Cardiac septum (tissue), 1 donor: ENCODE results near the gene CYP1B1. TPM values are rescaled to one million over a fixed set of nuclear protein-coding genes. Genes with fewer than 3 reads are reported as not detected.

ENCODE experiments used
- DNase-seq: peaks from one replicate; pipeline ENCODE4 v3.0.0-alpha.2; 2020; ENCODE audit warnings: low spot score
- intact Hi-C: fragments of 100-400 bp; cut with DNase I; formaldehyde crosslinking; loops from one replicate; pipeline ENCODE4 v1.14.0; 2022
- total RNA-seq: library from RNA; stranded (reverse); fragmentation: NEBNext Ultra II Directional; extraction: Animal tissue kit (Norgen Biotek cat#: 25700); gene quantifications from one replicate; pipeline ENCODE4 v1.2.1, GENCODE V29; 2021
- donor health status: DM: no; HTN: no; CAD: no.

The CYP1B1 gene
- total RNA-seq, 1 donor from 2014 or later: 92.7 TPM

- intact Hi-C loops: loop anchor here (5.0 to 10.0 kb wide), 3 partner anchors 95 to 195 kb away; no protein-coding TSS in a partner anchor
- no peak for DNase-seq
Measured at GRCh38 chr2:38079116-38080052, 3.4 kb upstream of the CYP1B1 start.

DNA sequence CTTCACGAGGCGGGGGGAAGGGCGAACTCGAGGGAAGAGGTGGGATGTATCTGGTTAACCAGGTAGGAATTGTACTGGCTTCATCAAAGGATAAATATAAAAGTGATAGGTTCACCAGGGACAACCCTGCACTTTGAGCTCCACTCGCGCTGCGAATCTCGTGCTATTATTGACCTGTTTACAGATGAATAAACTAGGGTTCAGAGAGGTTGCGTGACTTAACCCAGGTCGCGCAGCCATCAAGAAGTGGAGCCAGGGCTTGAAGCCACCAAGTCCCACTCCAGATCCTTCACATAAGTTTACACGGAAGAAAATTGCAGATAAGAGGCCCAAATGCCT is 1.4 kb upstream of the CYP1B1 start:
- DNase-seq: no peak
- intact Hi-C loops: loop anchor here (1.0 to 10.0 kb wide), 5 partner anchors 15 to 197 kb away; no protein-coding TSS in a partner anchor

DNA sequence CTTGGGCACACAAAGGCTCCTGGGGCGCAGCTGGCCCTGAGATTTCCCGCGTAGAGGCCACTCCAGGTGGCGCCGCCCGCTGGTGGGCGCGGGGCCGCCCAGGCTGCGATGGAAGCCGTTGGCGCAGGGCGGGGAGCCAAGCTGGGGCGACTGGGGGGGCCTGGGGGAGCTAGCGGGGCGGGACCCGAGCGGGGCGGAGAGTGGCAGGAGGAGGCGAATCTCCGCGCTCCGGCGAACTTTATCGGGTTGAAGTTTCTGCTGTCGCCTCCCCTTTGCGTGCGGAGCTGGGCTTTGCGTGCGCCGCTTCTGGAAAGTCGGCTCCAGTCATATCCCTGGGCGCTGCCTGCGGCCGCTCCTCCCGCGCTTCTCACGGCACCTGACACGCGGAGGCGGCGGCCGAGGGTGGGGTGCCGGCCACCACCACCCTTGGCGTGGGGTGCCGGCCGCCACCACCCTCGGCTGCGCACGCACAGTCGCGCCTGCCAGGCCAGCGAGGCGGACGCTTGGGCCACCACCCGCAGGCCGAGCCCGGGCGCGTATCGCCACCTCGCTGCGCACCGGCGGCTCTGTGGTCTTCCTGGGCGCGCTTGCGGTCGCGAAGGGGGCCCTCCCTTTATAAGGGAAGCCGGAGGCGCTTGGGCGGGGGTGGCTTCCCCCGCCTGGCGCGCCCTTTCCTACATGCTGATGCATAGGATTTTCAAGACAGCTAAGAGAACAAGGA is 919 bp upstream of the CYP1B1 start:
- DNase-seq: peak; percentile 89
- intact Hi-C loops: loop anchor here (1.0 to 10.0 kb wide), 5 partner anchors 16 to 198 kb away; no protein-coding TSS in a partner anchor

- peak; percentile 86 for DNase-seq
- intact Hi-C loops: loop anchor here (2.0 to 10.0 kb wide), 4 partner anchors 17 to 199 kb away; no protein-coding TSS in a partner anchor
Measured at GRCh38 chr2:38076152-38076709, 280 bp upstream of the CYP1B1 start.

GRCh38 chr2:38074764-38075506 is 1.0 kb downstream of the CYP1B1 start:
- no peak for DNase-seq
- intact Hi-C loops: loop anchor here (5.0 to 10.0 kb wide), 3 partner anchors 90 to 200 kb away; no protein-coding TSS in a partner anchor

DNA sequence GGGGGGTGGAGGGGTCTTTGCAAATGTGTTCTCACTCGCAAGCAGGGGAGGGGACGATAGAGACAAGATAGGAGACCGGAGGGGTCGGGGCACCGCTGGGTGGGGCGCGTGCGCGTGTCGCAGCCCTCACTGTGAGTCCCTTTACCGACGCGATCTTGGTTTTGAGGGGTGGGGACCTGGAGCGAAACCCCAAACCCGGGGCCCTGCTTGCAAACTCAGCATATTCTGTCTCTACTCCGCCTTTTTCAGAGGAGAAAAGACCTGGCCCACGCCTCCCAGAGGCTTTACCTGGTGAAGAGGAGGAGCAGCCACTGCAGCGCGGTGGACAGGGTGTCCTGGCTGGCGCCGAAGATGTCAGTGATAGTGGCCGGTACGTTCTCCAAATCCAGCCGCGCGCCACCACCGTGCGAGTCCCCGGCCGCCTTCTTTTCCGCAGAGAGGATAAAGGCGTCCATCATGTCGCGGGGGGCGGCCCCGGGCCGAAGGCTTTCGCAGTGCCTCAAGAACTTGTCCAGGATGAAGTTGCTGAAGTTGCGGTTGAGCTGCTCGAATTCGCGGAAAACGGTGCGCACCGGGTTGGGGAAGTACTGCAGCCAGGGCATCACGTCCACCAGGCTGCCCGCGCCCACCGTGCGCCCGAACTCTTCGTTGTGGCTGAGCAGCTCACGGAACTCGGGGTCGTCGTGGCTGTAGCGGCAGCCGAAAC is 1.7 kb downstream of the CYP1B1 start:
- intact Hi-C loops: loop anchor here (10.0 kb wide), 2 partner anchors 89 to 201 kb away; no protein-coding TSS in a partner anchor
- DNase-seq: no peak

GRCh38 chr2:38073211-38074057 is 2.5 kb downstream of the CYP1B1 start:
- DNase-seq: no peak
- intact Hi-C loops: loop anchor here (10.0 kb wide), 2 partner anchors 89 to 201 kb away; no protein-coding TSS in a partner anchor

DNA sequence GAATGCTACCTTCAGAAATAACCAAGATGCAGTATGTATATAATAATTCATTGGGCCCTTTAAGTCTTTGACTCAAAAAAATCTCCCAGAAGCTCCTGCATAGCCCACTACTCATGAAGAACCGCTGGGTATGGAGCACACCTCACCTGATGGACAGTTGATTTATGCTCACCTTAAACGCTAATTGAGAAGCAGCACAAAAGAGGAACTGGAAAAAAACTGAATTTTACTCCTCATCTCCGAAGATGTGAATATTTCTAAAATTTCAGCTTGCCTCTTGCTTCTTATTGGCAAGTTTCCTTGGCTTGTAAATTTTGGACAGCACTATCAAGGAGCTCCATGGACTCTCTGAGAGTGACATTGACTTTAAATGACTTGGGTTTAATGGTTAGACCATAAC is 5.5 kb downstream of the CYP1B1 start:
- intact Hi-C loops: loop anchor here (10.0 kb wide), 2 partner anchors 86 to 204 kb away; no protein-coding TSS in a partner anchor

GRCh38 chr2:38068234-38068633 is 7.7 kb downstream of the CYP1B1 start:
- DNase-seq: no peak
- intact Hi-C loops: no loop called here

More for the DNA sequence above, 5.5 kb downstream of the CYP1B1 start:
- no peak for DNase-seq

DNA sequence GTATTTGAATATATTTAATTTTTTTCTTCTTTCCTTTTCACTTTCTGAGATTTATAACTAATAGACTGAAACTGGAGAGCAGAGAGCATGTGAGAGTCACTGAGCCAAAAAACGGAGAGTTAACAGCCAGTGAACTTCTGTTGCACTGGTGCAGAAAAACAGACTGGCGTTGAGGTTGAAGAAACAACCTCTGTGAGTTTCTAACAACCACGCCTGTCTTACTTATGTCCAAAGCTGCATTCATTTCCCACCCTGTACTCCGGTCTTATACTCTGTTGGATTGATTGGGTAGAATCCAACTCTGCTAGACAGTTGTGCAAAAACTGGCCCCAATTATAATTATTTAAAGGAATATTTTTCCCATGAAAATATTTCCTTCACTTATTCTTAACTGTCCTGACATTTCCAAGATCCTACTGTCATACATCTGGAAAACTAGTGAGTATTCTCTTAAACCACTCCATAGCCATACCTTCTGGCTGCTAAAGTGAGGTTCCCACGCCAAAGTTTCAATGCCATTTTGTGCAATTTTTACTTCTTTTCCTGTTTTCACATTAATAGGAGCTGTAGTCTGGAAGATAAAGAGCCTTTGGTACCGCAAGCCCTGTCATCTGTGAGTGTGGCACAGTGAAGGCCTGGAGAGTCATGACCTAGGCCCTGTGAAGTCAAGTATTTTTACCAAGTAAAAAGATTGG is 9.4 kb downstream of the CYP1B1 start:
- no peak for DNase-seq
- intact Hi-C loops: no loop called here

- intact Hi-C loops: no loop called here
- no peak for DNase-seq
Measured at GRCh38 chr2:38065502-38066135, 10.3 kb downstream of the CYP1B1 start.

DNA sequence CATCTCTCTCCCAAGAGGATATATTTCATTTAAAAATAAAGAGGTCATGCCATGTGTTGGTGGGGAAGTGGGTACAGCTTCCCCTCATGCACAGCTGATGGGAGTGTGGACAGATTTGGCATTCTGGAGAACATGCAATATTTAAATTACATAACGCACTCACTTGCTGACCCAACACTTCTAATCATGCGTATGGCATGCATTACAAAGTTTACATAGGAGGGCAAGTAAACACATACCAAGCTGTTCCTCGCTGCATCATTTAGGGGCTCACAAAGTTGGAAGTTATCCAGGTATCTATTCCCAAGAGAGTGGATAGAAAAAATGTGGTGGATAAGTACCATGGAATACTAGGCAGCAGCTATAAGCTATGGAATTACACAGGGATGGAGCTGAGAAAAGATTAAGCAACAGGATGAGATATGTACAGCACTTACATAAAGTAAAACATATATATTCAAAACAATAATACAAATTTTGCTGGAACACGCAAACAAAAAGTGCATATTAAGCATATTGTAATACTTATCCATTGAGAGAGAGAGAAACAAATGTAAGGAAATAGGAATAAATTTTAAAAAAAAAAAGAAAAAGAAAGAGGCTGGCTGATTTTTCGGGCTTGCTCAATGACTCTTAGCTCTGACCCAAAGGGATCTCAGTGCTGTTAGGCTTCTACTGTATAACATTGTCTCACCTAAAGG is 11.0 kb downstream of the CYP1B1 start:
- no peak for DNase-seq
- intact Hi-C loops: no loop called here

GRCh38 chr2:38060236-38061018 is 15.5 kb downstream of the CYP1B1 start:
- intact Hi-C loops: no loop called here
- no peak for DNase-seq

DNA sequence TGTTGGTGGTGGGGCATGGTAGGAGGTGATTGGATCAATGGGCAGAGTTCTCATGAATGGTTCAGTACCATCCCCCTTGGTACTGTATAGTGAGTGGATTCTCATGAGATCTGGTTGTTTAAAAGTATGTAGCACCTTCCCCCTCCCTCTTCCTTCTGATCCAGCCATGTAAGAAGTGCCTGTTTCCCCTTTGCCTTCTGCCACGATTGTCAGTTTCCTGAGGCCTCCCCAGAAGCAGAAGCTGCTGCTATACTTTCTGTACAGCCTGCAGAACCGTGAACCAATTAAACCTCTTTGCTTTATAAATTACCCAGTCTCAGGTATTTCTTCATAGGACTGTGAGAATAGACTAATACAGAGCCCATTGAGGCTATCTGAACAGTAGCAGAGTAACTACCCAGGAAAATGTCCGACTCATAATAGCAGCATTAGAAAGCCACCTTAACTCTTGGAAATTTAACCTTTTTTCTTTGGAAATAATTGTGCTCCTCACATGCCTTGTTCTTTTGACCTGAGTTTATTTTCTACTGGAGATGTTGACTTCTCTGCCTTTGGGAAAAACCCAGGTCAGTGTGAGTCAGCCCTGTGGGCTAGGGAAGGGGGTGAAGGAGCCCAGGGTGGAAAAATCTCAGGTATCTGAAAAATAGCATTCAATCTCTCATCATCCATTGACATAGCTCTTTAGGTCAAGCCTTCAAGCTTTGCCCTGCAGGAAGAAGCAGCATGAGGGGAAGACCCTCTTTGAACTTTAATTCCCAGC is 18.1 kb downstream of the CYP1B1 start:
- intact Hi-C loops: no loop called here
- DNase-seq: no peak

GRCh38 chr2:38056216-38056615 is 19.7 kb downstream of the CYP1B1 start:
- DNase-seq: no peak
- intact Hi-C loops: no loop called here
